ENCODE measurements around the gene ABCG1.

GRCh38 chr21:42218836-42219605 lies at the start of gene ABCG1:
- TF ChIP-seq CTCF (IDR thresholded peaks at IDR 0.05; ENCODE audit: low read length): no peak
- TF ChIP-seq EZH2 (optimal IDR thresholded peaks at IDR 0.05; ENCODE audit: low read depth, low read length): no peak
- no peak; the same call in 1 of the 2 replicates for TF ChIP-seq EZH2phosphoT487 (IDR thresholded peaks at IDR 0.05; ENCODE audit: low read length)
